Ovary (tissue), 3 donors: ENCODE data around the gene PMS2.
"Not testable (repeated sequence)": the region's sequence is repeated elsewhere in the genome, so short reads cannot be mapped to it uniquely, and the experiment has no call there.

Experiments
- EP300 ChIP-seq: sonication (generic); formaldehyde crosslinking; IDR thresholded peaks from one replicate; pipeline ENCODE4 v1.6.1; 2017; ENCODE audit warnings: antibody characterized with exemption
- POLR2A ChIP-seq: fragments of 450-650 bp; IDR thresholded peaks from one replicate; pipeline ENCODE4 v1.6.1; 2017; ENCODE audit warnings: antibody characterized with exemption, mild to moderate bottlenecking, moderate library complexity
- TF ChIP-seq, protein P1 (sequence below), 3 donors: fragments of 450-650 bp in 2 of 3; fragments of 200-600 bp in 1 of 3; IDR thresholded peaks; one replicate each; pipeline versions ENCODE4 v1.5.1 to v1.8.0; 2016 to 2022; ENCODE audit warnings: antibody characterized with exemption in 3 of 3, mild to moderate bottlenecking in 1 of 3
- donor health status: DM: no; HTN: no; CAD: no.

DNA sequence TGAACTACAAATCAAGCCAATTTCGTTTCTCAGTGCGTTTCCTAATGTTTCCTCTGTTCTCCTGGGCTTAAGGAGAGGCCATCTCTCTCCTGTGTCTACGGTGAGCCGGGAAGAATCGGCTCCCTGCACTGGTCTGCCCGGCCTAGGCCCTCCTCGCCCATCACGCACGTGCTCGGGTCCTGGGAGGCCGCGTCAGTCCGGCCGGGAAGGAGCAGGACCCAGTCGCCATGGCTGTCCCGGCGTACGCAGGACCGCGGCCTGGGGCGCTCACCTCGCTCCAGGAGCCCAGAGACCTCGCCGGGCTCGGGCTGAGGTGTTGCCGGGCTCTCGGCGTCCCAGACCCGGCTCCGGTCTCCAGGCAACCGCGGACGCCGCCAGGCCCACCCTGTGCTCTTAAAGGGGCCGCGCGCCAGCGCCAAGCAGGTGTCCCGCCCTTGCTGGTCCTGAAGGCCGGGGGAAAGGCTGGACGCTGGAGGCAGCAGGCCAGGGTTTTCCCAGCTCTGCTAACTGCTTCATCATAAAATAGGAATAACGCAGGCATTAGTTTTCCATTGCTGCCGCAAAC lies 38.4 kb downstream of the PMS2 start, which contains the start of gene RSPH10B:
- TF ChIP-seq, protein P1, sequence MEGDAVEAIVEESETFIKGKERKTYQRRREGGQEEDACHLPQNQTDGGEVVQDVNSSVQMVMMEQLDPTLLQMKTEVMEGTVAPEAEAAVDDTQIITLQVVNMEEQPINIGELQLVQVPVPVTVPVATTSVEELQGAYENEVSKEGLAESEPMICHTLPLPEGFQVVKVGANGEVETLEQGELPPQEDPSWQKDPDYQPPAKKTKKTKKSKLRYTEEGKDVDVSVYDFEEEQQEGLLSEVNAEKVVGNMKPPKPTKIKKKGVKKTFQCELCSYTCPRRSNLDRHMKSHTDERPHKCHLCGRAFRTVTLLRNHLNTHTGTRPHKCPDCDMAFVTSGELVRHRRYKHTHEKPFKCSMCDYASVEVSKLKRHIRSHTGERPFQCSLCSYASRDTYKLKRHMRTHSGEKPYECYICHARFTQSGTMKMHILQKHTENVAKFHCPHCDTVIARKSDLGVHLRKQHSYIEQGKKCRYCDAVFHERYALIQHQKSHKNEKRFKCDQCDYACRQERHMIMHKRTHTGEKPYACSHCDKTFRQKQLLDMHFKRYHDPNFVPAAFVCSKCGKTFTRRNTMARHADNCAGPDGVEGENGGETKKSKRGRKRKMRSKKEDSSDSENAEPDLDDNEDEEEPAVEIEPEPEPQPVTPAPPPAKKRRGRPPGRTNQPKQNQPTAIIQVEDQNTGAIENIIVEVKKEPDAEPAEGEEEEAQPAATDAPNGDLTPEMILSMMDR (IDR thresholded peaks at IDR 0.05), result not testable (repeated sequence)
- TF ChIP-seq POLR2A, EP300: not testable (repeated sequence)
